Right ventricle myocardium inferior (tissue), 1 donor: ENCODE results near the gene MKKS. TPM values are rescaled to one million over a fixed set of nuclear protein-coding genes. Genes with fewer than 3 reads are reported as not detected.

Source experiments
- ATAC-seq: fragments of 200-7000 bp; cut with Tn5 transposase; one replicate; pipeline ENCODE4 v1.9.1; 2020; ENCODE audit warnings: mild to moderate bottlenecking, moderate library complexity
- DNase-seq: peaks from one replicate; pipeline ENCODE4 v3.0.0; 2021; ENCODE audit errors: missing footprints
- intact Hi-C: fragments of 100-400 bp; cut with DNase I; formaldehyde crosslinking; loops from one replicate; pipeline ENCODE4 v1.11.0; 2022
- long read RNA-seq: library from polyadenylated mRNA; unstranded; transcript quantifications from one replicate; pipeline ENCODE4 v2.0.0, GENCODE V29; 2021
- total RNA-seq: library from RNA; stranded (reverse); fragmentation: NEBNext Ultra II Directional; extraction: Animal tissue kit (Norgen Biotek cat#: 25700); gene quantifications from one replicate; pipeline ENCODE4 v1.2.1, GENCODE V29; 2021
- donor health status: DM: no; HTN: yes; CAD: no; lungs with severe emphysema.

The MKKS gene
- total RNA-seq: 27.4 TPM
- long read RNA-seq, full-length matches to known transcripts: 39 of 63 reads
- long read RNA-seq, partial matches to known transcripts: 23 of 63 reads
- long read RNA-seq, other reads (novel, unspliced or antisense): 1 of 63 reads

DNA sequence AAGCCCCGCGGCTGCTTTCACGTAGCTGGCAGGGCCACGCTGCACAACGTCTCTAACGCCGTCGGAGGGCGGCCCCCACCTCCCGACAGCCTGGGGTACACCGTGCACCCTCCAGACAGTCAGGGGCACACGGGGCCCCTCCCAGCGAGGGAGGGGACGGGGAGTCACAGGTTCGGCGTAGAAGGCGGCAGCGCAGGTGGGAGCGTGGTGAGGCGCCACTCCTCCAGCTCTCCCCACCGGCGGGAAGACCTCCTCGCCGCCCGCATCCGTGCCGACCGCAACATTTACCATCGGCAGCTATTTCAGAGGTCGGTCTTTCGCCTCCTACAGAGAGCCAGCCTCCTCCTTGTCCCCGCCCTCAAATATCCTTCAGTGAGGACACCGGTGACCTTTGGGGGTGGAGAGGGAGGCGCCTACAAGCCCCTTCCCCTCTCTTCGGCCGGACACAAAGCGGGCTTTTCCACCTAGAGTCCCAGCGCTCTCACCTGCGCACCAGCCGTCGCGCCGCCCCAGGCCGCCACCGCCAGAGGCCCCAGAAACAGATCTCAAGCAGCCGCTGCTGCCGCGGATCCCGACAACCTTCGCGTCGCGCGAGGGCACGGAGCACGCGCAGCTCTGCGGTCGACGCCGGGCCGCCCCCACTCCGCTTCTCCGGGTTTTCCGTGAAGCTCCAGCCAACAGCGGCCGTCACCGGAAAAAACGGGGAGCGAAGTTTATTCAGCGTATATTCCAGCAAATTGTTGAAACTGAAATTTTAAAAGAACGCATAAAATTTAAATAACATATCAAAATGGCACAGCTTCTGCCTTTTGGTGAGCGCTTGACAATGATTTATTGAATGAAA, at the start of gene MKKS:
Gene MKKS (minus strand): TSS at position 600 of the 844 bp plus-strand sequence. CDS start 20,708 bp downstream, outside the sequence.
- DNase-seq (peak; percentile 95), ATAC-seq (peak; percentile 88)
- intact Hi-C loops: no loop called here

DNA sequence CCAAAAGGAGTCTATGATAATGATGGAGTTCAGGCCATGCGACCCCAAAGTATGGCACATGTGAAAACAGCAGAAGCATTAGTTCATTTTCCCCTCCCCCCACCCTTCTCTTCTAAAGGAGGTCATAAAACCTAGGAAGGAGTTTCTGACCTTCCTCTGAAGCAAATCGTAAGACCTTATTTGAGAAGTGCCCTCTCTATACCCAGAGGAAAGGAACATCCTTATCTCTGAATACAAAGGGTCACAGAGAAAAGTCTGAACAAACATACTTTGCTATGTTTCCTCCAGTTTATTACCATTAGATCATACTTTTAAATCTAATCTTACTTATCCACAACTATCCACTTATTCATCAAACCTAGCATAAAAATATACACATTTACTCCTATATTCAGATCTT, 49.7 kb upstream of the MKKS start:
- no peak for ATAC-seq
- intact Hi-C loops: no loop called here
- DNase-seq: no peak

- ATAC-seq: no peak
- intact Hi-C loops: no loop called here
- no peak for DNase-seq
Observed at GRCh38 chr20:10481676-10482075, 47.7 kb upstream of the MKKS start.

GRCh38 chr20:10478930-10479329, 44.9 kb upstream of the MKKS start:
- intact Hi-C loops: loop anchor here (10.0 kb wide), 1 partner anchor 136 kb away; no protein-coding TSS in a partner anchor
- DNase-seq (no peak), ATAC-seq (no peak)

DNA sequence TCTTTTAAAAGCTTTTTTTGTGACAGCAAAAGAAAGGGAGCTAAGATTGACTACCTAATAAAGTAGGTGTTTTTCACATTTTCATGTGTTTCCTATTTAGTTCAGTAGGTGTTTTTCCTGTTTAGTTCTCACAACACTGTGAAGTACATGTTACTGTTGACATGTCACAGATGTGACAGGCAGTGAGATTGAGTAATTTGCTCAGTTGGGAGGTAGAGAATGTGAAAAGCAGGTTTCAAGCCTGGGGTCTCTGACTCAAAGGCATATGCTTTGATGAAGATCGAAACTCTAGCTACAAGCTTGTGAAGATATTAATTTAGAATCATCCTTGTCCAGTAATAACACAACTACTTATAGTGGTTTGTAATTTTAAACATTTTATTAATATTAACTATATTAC, 44.2 kb upstream of the MKKS start:
- DNase-seq (no peak), ATAC-seq (no peak)
- intact Hi-C loops: loop anchor here (10.0 kb wide), 1 partner anchor 137 kb away; no protein-coding TSS in a partner anchor

GRCh38 chr20:10476319-10476724, 42.3 kb upstream of the MKKS start:
- DNase-seq: no peak
- ATAC-seq: peak; percentile 52
- intact Hi-C loops: loop anchor here (10.0 kb wide), 1 partner anchor 138 kb away; no protein-coding TSS in a partner anchor

GRCh38 chr20:10475225-10475624, 41.2 kb upstream of the MKKS start:
- intact Hi-C loops: loop anchor here (10.0 kb wide), 1 partner anchor 140 kb away; no protein-coding TSS in a partner anchor
- DNase-seq: no peak
- ATAC-seq: no peak

- ATAC-seq: peak; percentile 72
- DNase-seq: no peak
- intact Hi-C loops: loop anchor here (10.0 kb wide), 1 partner anchor 140 kb away; no protein-coding TSS in a partner anchor
Observed at GRCh38 chr20:10474606-10475184, 40.7 kb upstream of the MKKS start.

GRCh38 chr20:10472871-10473270, 38.8 kb upstream of the MKKS start:
- intact Hi-C loops: loop anchor here (10.0 kb wide), 1 partner anchor 142 kb away; no protein-coding TSS in a partner anchor
- no peak for ATAC-seq
- DNase-seq: no peak

DNA sequence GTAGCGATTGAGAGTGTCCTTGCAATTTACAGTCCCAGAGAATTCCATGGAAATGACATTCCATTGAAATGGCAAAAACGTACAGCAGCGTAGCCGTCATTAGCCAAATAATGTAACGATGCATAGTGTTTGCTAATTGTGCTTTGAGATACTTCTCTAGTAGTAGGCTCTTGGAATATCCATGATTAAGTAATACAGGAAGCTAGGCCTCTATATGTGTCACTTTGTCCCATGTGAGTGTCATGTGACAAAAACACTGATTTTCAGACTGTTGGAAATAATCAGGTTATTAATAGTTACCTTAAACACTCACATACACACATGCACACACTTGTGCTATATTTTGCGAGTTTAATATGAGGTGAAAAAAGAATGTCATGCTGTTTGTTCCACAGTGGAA, 36.3 kb upstream of the MKKS start:
- no peak for ATAC-seq
- intact Hi-C loops: loop anchor here (10.0 kb wide), 1 partner anchor 145 kb away; no protein-coding TSS in a partner anchor

DNA sequence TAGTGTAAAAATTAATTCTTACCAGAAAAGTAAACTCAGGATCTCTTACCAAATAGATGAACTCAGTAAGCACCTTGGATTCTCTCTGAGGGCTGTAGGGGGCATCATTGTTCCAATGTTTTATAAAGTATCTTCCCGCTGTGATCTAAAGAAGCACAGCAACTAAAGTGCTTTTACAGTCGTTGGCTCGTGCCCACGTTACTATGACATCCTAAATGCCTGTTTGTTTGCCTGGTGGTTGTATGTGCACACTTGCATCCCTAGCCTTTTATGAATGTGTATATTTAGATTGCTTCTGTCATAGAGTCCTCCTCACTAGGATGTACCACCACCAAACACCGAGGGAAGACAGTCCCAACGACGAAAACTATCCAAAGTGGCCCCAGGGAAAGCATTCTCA, 35.6 kb upstream of the MKKS start:
- ATAC-seq (peak; percentile 74), DNase-seq (no peak)
- intact Hi-C loops: loop anchor here (2.0 to 10.0 kb wide), 3 partner anchors 83 to 1075 kb away; no protein-coding TSS in a partner anchor

More for the DNA sequence above, 36.3 kb upstream of the MKKS start:
- no peak for DNase-seq

DNA sequence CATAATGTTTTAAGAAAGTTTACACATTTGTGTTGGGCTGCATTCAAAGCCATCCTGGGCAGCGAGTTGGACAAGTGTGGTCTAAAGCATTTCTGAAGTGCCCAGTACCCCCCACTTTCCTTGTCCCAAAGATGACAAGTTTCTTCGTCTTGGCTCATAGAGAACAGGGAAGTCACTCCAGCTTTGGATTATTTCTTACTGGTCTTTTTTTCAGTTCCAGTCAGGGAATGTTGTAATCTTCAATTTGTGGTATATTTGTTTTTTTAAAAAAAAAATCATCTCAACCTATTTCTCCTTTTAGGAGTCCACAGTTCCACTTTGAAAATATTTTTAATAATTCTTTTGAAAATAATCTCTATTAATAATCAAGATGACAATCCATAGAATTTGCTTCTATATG, 35.0 kb upstream of the MKKS start:
- intact Hi-C loops: loop anchor here (2.0 to 10.0 kb wide), 3 partner anchors 83 to 1076 kb away; no protein-coding TSS in a partner anchor
- no peak for DNase-seq
- no peak for ATAC-seq

DNA sequence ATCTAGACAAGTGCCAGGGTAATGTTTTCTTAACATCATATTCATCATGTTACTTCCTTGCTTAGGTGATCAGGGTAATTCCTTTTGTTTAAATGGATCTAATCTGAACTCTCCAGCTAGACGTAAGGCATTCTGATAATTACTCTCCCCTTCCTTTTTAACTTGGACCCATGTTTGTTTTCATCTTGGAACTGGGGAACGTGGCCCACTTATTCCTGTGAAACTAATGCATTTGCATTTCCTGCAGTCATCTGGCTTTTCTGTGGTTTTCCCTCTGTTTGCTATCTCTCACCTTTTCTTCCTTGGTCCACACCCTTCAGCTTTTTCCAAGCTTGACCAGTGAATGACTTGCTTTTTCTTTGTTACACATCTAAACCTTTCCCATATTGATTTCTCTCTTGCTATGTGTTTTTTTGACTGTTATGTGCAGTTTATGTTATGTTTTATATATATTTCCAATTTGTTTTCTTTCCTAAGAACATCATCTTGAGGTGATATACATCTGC, 34.4 kb upstream of the MKKS start:
- DNase-seq (no peak), ATAC-seq (no peak)
- intact Hi-C loops: loop anchor here (2.0 to 10.0 kb wide), 3 partner anchors 84 to 1076 kb away; no protein-coding TSS in a partner anchor

DNA sequence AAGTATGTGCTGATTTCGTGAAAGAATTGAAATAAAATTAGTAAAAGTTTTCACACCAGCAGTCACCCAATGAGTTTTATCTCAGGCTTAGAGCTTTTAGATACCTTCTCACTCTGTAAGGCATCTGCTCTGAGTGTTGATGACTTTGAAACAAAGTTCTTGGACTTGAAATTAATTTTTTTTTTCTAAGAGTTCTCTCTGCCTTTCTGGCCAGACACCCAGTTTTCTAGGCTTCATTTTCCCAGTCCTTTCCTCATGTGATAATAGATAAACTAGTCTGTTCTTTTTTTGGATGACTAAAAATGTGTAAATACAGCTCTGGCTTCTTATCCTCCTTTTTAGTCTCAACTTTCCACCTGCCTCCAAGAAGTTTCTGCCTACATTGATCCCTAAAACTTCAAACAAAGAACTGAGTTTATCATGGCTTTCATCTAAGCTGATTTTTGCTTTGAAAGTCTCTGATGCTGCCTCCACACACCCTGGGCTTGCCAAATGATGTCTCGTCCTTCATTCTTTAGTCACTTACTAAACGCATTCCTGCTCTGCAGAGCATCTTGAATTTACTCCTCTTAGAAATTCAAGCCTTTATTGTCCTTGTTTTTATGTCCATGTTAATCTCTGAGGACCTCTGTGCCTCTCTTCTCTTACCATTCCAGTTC, 33.8 kb upstream of the MKKS start:
- DNase-seq: no peak
- no peak for ATAC-seq
- intact Hi-C loops: loop anchor here (2.0 to 10.0 kb wide), 3 partner anchors 84 to 1077 kb away; no protein-coding TSS in a partner anchor

DNA sequence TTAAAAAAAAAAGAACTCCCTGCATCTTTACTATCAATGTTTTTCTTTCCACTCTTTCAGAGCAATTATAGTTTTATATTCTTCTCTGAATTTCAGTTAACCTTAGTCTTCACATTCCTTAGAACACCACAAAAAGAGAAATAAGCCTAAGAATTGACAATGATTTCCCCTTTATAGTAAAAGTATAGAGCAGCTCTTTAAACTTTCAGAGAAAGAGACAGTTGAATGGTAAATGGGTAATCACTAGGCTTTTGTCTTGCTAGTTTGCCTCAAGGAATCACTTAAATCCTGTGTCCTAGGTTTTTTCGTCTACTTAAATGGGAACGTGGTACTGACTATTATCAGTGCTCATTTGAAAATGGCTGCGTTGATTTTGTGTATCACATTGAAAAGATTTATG, 32.8 kb upstream of the MKKS start:
- intact Hi-C loops: loop anchor here (5.0 to 10.0 kb wide), 2 partner anchors 85 to 1078 kb away; no protein-coding TSS in a partner anchor
- no peak for ATAC-seq

DNA sequence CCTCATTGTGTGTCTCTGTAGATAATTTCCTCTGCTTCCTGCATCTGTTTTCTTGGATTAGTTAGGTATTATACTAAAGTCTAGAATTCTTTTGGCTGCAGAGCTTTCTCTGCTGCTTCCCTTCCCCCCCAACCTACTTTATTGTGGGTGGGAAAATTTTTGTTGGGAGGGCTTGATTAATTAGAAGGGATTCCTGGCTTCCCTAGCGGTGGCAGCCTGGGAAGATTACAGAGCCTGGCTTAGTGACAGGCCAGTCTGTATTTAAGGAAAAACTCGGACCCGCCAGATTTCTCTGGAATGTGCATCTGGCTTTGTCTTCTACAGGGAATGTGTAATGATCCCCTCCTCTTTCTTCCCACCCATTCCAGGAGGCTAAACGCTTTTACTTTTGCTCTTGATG, 32.3 kb upstream of the MKKS start:
- intact Hi-C loops: loop anchor here (5.0 to 10.0 kb wide), 2 partner anchors 86 to 1078 kb away; no protein-coding TSS in a partner anchor
- DNase-seq (no peak), ATAC-seq (no peak)

More for the DNA sequence above, 32.8 kb upstream of the MKKS start:
- no peak for DNase-seq

DNA sequence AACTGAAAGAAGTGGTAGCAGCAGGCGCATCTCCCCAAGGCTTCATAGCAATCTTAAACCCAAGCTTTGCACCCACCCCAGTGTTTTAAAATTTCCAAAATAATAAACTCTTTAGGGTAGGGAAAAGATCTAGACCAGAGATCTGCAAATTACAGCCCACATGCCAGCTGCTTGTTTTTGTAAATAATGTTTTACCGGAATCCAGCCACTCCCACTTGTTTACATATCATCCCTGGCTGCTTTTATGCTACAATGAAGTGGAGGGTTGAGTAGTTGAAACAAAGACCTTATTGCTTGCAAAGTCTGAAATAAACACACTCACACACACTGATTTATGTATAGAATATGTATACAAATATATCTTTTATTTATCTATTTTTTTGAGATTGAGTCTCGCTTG, 31.1 kb upstream of the MKKS start:
- DNase-seq: no peak
- intact Hi-C loops: loop anchor here (5.0 to 10.0 kb wide), 2 partner anchors 87 to 1080 kb away; no protein-coding TSS in a partner anchor
- ATAC-seq: no peak

GRCh38 chr20:10463622-10464021, 29.6 kb upstream of the MKKS start:
- intact Hi-C loops: loop anchor here (10.0 kb wide), 1 partner anchor 1081 kb away; no protein-coding TSS in a partner anchor
- DNase-seq: no peak
- no peak for ATAC-seq
